Activated CD4-positive, alpha-beta memory T cell treated with anti-CD3 and anti-CD28 coated beads for 36 hours (primary cell): ENCODE measurements around the gene LRRC40. TPM values are rescaled to one million over a fixed set of nuclear protein-coding genes. Genes with fewer than 3 reads are reported as not detected.

ENCODE experiments used
- CTCF ChIA-PET: fragments of 350-600 bp; sonication (Branson Sonifier 250); formaldehyde crosslinking; loops from one replicate; lab custom pipeline; 2021; ENCODE audit warnings: antibody characterized with exemption, inconsistent platforms; lab: Charles Lee
- POLR2A ChIA-PET: fragments of 350-600 bp; sonication (Branson Sonifier 250); formaldehyde crosslinking; loops from one replicate; lab custom pipeline; 2021; ENCODE audit warnings: antibody characterized with exemption; lab: Charles Lee
- DNase-seq: peaks from one replicate; pipeline ENCODE4 v3.0.0-alpha.2; 2020
- H3K27ac Mint-ChIP-seq: one replicate; pipeline ENCODE4 v1.8.0; 2021; ENCODE audit warnings: mixed read lengths
- H3K27me3 Mint-ChIP-seq: one replicate; pipeline ENCODE4 v1.8.0; 2021; ENCODE audit warnings: mixed read lengths
- H3K36me3 Mint-ChIP-seq: one replicate; pipeline ENCODE4 v1.8.0; 2021; ENCODE audit warnings: mixed read lengths
- H3K4me1 Mint-ChIP-seq: one replicate; pipeline ENCODE4 v1.8.0; 2021; ENCODE audit warnings: low read depth, mixed read lengths
- H3K4me3 Mint-ChIP-seq: one replicate; pipeline ENCODE4 v1.8.0; 2021; ENCODE audit warnings: mild to moderate bottlenecking, mixed read lengths
- H3K9me3 Mint-ChIP-seq: one replicate; pipeline ENCODE4 v1.8.0; 2021; ENCODE audit warnings: mixed read lengths
- intact Hi-C: fragments of 100-400 bp; cut with micrococcal nuclease; formaldehyde crosslinking; loops from one replicate; pipeline ENCODE4 v1.15.1; 2023
- total RNA-seq, 2 experiments: library from RNA; stranded (reverse); gene quantifications; one replicate each; pipeline ENCODE4 v1.2.3, GENCODE V29; 2021

LRRC40 gene
- total RNA-seq, 2 experiments from 2014 or later: 22.1 to 24.7 TPM

GRCh38 chr1:70112838-70113237 is 92.5 kb downstream of the LRRC40 start:
- intact Hi-C loops: no loop called here
- no peak for DNase-seq
- H3K4me3 Mint-ChIP-seq: no peak overlapping the region
- H3K4me1 Mint-ChIP-seq: no peaks in the 10 kb centered on the region
- ChIA-PET POLR2A (no interaction called here), CTCF (no interaction called here)
- no peaks in the 10 kb centered on the region for H3K9me3 Mint-ChIP-seq
- peaks cover 1% of the 10 kb centered on the region for H3K27me3 Mint-ChIP-seq
- H3K36me3 Mint-ChIP-seq: no peaks in the 10 kb centered on the region
- H3K27ac Mint-ChIP-seq: no peak overlapping the region

GRCh38 chr1:70109241-70109640 is 96.1 kb downstream of the LRRC40 start:
- intact Hi-C loops: no loop called here
- no peaks in the 10 kb centered on the region for H3K36me3 Mint-ChIP-seq
- H3K9me3 Mint-ChIP-seq: no peaks in the 10 kb centered on the region
- DNase-seq: no peak
- H3K4me3 Mint-ChIP-seq: no peak overlapping the region
- CTCF ChIA-PET: no interaction called here
- POLR2A ChIA-PET: no interaction called here
- no peaks in the 10 kb centered on the region for H3K4me1 Mint-ChIP-seq
- peaks cover 1% of the 10 kb centered on the region for H3K27me3 Mint-ChIP-seq
- no peak overlapping the region for H3K27ac Mint-ChIP-seq

DNA sequence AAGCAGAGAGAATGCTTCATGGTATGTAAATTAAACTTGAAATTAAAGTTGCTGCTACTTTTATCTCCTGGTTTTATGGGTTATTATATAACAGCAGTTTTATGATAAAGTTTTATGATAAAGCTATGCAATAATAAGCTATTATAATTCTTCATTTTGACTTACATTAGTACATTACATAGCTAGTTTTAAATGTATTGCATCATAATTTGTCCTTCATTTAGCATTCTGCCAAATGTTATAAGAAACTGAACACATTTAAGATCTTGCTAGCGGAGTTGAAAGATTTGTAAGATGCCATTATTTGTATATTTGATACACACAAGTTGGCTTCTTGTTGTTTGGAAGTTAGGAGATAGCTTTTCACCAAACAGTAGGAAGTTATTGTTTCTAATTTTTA is 101.6 kb downstream of the LRRC40 start:
- intact Hi-C loops: no loop called here
- H3K27me3 Mint-ChIP-seq: no peaks in the 10 kb centered on the region
- CTCF ChIA-PET: no interaction called here
- POLR2A ChIA-PET: no interaction called here
- H3K27ac Mint-ChIP-seq: no peak overlapping the region
- H3K9me3 Mint-ChIP-seq: no peaks in the 10 kb centered on the region
- no peak for DNase-seq
- no peaks in the 10 kb centered on the region for H3K4me1 Mint-ChIP-seq
- no peaks in the 10 kb centered on the region for H3K36me3 Mint-ChIP-seq
- H3K4me3 Mint-ChIP-seq: no peak overlapping the region

DNA sequence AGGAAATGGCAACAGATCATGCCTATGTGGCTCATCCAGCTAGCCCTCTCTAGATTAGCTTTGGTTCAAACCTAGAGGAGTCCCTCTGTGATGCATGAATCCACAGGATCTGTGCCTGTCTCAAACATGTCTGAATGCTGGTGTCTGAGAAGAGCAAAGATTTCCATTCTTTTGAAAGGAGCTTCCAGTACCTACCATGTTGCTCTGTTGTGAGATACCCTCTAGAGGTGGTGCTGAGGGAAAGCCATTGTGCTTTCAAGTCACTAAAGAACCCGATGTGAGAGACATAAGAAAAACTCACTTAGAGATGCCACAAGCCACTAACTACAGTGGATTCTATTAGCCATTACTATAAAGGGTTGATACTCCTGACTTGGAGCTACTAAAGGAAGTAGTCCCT is 103.6 kb downstream of the LRRC40 start:
- Mint-ChIP-seq H3K27ac (no peak overlapping the region), H3K36me3 (no peaks in the 10 kb centered on the region), H3K9me3 (no peaks in the 10 kb centered on the region), H3K4me3 (no peak overlapping the region), H3K27me3 (peaks cover under 1% of the 10 kb centered on the region), H3K4me1 (no peaks in the 10 kb centered on the region)
- intact Hi-C loops: no loop called here
- DNase-seq: no peak
- ChIA-PET CTCF (no interaction called here), POLR2A (no interaction called here)

GRCh38 chr1:70101231-70101630 is 104.1 kb downstream of the LRRC40 start:
- no peaks in the 10 kb centered on the region for H3K9me3 Mint-ChIP-seq
- ChIA-PET CTCF (no interaction called here), POLR2A (no interaction called here)
- H3K4me3 Mint-ChIP-seq: no peak overlapping the region
- no peaks in the 10 kb centered on the region for H3K36me3 Mint-ChIP-seq
- intact Hi-C loops: no loop called here
- H3K27ac Mint-ChIP-seq: no peak overlapping the region
- DNase-seq: no peak
- peaks cover 5% of the 10 kb centered on the region for H3K27me3 Mint-ChIP-seq
- no peaks in the 10 kb centered on the region for H3K4me1 Mint-ChIP-seq

Other genes starting within 250 kb of the LRRC40 start
- gene SRSF11, start 15.8 kb upstream of the LRRC40 start, total RNA-seq: 100 to 1,000 TPM; 156 to 164 TPM
- gene ANKRD13C, start 149.1 kb upstream of the LRRC40 start, total RNA-seq: 10 to 100 TPM; 14.3 to 14.5 TPM
- gene CTH, start 205.7 kb upstream of the LRRC40 start, total RNA-seq: 10 to 100 TPM; 23.0 to 26.0 TPM